Eye (tissue), 1 donor: ENCODE results near the gene NAV2.

Experiments used
- DNase-seq: peaks from one replicate; pipeline ENCODE4 v3.0.0-alpha.2; 2015

NAV2 gene

DNA sequence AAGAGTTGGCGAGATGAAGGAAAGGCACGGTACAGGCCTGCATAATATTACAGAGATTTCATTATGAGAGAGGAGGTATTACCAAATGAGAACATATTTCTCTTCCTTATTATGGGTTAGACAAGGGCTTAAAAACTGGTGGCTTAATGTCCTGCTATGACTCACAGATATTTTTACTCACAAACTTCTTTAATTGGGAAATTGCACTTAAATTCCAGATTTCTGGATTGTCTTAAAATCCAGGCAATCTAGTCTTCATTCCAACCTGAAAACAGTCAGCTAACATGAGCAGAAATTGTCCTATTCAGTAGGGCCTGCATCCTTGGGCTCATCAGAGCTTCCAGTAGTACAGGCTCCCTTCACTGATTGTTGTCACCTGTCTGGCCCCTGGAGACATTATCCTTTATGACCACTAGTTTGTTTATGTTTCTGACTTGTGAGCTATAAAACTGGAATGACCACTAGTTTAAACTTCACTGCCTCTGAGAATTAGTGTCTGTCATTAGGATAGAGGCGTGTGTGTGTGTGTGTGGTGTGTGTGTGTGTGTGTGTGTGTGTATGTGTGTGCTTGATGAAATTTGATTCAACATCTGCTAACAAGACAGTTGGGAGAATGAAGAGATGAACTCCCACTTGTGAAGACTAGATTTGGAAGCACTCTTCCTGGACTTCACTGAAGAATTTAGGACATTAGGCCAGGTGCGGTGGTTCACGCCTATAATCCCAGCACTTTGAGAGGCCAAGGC, 422.5 kb downstream of the NAV2 start:
- no peak for DNase-seq

DNA sequence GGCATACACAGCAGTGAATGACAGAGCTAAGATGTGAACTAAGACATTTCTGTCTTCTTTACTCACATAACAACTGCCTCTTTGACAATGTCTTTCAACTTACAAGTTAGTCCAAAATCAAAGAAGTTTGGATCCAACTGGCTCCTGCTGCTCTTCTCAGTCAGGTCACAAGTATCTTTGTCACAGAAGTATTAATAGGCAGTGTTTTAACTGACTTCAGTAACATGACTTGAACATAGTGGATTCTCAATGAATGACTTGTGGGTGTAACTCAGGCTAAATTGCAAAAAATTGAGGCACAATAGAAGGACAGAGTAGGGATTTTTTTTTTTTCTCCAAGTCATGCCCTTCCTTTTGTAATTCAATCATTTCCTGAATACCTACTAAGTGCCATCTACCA, 425.0 kb downstream of the NAV2 start:
- no peak for DNase-seq

DNA sequence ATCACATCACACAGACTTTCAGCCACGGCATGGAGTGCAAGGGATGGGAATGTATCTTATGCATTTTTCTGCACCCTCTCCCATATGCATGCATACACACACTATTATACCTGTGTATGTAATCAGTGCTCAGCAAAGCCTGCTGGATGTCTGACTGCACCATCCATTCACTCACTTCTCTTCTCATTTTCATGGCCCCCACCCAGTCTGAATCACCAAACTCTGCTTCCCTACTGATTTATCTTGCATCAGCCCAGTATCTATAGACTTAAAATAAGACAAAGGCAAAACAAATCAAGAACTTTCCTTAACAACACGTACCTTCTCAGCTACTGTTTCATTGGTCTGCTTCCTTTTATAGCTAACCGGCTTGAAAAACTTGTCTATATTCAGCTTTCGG, 426.1 kb downstream of the NAV2 start:
- DNase-seq: no peak

DNA sequence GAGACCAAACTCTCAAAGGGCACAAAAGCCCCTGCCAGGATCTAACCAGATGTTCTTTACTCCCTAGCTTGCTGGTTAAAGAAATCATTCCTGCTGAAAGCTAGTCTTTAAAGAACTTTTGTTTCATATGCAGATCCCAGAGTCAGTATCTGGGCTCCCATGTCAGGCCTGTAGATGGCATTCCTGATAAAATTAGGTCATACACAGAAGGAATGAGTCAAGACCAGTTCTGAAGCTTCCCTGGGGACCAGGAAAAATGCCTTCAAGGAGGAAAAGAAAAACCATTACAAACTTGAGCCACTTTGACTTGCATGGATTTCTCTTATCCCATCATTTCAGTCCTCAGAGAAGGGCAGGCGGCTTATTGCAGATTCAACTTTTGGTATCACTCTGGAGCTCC, 441.7 kb downstream of the NAV2 start:
- no peak for DNase-seq

DNA sequence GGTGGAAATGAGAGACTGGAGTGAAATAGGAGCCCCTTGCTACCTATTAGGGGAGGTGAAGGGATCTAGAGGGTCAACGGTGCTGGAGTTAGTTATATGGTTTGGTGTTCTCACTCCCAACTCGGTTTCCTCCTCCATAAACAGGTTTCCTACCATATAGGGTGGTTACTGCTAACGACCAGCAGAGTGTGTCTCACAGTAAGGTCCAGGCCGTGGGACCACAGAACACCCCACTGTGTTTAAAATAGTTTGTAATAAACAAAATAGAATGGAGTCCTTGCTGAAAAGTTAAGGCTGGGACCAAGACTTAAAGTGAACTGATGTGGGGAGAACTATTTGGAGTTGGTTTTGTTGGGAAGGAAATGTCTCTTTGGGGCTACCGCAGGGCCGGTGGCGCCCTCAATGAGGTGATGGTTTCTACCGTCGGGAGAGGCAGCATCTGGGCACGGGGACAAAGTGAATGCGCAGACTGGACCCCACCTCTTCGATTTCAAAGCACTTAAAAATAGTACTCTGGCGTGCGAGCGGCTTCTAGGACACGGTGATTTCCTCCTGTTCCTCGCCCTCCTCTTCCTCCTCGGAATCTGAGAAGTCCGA, 443.1 kb downstream of the NAV2 start:
- DNase-seq: no peak

DNA sequence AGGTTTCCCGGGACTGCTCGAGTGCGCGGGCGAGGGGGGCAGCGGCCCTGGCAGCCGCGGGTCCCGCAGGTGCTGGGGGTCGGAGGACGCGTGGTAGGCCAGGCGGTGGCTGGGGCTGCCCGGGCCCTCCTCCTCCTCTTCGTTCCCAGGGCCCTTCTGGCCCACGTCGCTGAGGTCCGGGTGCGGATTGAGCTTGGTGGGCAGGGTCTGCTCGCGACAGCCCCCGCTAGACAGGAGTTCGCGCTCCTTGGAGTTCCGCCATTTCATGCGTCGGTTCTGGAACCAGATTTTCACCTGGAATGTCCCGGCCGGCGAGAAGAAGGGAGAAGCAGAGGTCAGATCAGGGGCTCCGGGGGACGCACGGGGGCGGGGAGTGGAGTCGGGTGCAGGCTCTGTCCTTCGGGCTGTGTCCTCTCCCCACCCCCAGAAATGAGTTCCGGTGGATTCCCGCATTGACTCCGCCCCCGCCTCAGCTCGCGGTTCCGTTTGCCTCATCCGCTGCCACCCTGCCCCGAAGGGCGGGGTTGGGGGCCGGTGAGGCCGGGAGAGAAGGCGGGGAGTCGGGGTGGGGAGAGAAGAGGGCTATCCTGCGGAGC, 443.7 kb downstream of the NAV2 start:
- peak; percentile 21 for DNase-seq

DNA sequence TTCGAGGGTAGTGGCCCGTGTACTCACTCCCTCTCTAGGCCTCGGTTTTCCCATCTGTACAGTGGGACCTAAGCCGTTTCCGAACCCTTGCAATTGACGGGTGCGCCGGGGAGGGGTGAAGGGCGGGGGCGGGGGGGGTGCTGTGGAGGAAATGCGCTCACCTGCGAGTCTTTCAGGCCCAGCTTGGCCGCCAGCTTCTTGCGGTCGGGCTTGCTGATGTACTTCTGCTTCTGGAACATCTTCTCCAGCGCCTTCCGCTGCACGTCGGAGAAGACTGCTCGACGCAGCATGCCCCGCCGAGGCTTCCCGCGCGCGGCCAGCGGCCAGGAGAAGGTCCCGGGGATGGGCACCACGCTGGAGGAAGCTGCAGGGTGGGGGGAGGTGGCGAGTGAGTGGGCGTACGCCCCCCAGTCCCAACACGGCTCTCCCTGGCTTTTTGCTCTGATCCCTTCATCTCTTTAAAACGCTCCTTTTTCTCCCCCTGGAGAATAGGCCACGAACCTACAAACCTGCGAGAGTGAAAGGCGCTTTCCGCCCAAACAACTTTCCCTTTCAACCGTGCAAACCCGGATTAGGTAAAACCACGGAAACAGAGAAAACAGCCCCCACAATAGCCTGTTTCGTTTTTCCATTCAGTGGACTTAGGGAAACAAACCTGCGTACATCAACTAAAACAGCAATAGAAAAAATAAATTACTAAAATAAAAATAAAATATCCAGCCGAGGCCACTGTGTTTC, 444.4 kb downstream of the NAV2 start:
- peak; percentile 22 for DNase-seq

DNA sequence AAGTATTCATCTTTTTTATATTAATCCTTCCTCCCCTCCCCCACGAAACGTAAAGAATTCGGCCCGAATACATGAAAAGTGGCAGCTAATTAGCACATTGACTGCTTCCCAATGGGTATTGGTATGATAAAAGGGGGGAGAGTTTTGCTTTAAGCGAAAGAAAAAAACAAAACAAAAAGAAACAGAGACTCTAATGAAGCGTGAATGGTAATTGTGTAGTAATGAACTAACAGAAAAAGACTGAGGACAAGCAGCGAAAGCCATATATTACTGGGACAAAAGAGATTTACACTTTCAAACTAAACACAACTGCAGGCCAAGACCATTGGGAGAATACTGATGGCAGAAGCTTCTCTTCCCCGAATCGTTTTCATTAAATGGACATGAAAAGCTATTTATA, 445.1 kb downstream of the NAV2 start:
- DNase-seq: peak; percentile 31

DNA sequence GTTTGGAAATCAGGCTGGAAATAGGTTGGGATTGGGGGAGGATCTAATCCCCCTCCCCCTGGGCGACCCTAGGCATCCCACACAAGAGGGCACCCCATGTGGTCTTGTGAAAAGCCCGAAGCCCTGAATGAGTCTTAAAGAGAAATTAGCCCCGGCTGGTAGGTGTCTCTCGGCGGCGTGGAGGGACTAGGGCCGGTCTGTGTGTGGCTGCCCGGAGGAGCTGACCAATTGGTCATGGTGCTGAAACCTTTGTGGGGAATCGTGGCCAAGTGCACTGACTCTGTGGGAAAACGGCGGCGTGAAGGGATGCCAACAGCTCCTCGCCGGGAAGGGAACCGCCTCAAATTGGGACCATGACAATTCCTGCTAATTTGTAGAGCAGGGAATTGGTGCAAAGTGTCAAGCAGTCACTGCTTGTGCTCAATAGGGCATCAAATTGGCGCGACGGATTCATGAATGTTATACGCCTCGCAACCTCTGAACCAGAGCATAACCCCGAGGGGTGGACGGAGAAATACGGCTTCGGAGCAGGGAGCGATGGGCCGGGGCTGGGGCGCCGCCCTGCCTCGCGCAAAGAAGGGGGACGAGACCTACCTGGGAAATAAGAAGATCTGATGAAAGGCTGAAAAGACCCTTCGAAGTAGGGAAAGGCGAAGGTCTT, 446.1 kb downstream of the NAV2 start:
- peak; percentile 93 for DNase-seq

DNA sequence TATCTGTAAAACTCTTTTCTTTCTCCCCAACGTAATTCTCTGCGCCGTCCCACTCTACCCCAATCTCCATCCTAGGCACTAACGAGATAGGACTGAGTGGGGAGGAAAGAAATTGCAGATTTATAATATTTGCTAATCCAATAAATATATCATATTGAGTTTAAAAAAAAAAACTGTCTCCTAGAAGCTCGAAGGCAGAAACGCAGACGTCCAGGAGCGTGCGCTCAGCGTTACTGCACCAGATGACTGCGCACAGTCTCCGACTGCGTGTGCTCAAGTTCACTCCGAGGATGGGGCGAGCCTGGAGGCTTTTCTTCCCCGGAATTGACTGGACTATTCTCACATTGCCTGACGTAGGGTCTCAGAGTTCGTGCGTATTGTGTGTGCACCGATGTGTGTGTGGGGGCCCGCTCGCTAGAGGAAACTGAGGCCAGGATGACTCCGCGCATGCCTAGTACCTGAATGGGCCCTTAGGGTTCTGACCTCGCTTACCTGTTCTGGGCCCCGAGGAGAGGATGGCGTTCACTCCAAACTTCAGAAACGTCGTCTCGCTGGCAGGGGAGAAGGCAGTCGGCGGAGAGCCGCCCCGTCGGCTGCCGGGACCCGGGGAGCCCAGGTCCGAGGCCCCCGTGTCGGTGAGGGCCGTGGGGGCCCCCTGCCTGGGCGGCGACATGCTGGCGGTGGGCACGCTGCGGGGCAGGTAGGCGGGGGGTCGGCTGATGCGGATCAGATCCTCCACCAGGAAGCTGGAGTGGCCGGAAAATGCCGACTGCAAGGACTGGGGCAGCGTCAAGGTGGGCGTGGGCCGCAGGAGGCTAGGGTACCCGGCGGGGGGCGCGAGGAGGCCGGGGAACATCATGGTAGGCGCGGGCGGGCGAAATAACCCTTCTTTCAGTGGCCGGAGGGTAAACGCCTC, 447.1 kb downstream of the NAV2 start:
- DNase-seq: peak; percentile 36

DNA sequence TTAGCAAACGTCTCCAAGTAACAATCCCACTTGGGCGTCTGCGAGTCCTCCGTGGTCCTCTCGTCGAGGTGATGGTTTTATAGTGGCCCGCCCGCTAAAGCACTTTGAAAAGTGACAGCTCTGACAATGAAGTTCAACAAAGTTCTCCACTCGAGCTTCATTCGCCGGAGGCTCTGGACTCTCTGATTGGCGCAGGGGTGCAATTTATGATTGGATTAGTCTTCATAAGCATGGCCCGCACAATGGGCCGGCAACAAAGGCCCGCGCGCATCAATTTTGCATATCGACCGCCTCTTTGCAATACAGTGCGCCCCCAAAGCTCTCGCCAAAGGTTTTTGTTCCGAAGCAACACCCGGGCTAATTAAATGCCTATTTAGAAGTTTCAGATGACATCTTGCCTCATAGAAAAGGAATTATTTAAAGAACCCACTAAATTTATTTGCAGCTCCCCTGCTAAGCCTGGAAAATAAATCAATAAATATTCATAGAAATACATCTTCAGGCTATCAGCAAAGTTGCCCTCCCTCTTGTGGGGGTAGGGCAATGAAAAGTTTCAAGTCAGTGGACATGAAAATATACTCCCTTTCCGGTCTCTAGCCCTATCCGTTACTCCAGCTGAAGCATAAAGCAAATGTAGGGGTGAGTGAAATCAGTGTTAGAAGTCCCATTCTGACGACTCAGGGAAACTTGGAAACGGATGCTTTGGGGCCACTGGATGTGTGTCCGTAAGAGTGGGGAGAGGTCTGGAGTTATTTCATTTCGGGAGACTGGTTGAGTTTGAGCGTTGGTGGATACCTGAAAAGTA, 448.0 kb downstream of the NAV2 start, which contains the start of gene DBX1:
TSS of gene DBX1 (minus strand) at position 51 of the 805 bp plus-strand sequence. CDS start 151 bp downstream, outside the sequence.
- DNase-seq: peak; percentile 26

DNA sequence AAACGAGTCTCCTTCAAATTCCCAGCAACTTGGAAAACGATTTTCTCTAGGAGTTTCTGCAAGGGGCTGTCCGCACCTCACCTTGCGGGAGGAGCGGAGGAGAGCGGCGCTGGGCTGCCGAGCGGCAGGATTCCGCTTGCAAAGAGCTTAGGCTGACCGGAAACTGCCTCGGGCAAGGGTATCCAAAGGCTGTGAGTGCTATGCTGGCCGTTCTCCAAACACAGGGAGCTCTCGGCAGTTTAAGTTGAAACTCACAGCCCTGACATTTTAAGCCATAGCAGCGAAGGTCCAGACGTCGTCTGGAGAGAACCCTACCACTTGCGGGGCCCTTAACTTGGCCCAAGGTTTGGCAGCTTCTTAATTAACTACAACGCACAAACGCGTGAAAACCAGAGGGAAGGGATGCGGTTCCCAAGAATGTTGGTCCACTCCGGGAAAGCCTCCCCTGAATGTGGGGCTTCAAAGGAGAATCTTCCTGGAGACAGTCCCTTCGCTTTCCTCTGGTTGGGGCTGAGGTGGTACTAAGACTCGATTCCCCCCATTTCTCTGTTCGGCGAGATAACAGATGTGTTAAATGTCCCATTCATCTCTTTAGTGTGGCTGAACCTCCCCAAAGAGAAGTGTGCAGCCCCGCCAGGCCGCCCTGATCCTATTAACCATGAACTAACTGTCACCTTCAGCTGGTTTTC, 448.7 kb downstream of the NAV2 start:
- DNase-seq: peak; percentile 61

DNA sequence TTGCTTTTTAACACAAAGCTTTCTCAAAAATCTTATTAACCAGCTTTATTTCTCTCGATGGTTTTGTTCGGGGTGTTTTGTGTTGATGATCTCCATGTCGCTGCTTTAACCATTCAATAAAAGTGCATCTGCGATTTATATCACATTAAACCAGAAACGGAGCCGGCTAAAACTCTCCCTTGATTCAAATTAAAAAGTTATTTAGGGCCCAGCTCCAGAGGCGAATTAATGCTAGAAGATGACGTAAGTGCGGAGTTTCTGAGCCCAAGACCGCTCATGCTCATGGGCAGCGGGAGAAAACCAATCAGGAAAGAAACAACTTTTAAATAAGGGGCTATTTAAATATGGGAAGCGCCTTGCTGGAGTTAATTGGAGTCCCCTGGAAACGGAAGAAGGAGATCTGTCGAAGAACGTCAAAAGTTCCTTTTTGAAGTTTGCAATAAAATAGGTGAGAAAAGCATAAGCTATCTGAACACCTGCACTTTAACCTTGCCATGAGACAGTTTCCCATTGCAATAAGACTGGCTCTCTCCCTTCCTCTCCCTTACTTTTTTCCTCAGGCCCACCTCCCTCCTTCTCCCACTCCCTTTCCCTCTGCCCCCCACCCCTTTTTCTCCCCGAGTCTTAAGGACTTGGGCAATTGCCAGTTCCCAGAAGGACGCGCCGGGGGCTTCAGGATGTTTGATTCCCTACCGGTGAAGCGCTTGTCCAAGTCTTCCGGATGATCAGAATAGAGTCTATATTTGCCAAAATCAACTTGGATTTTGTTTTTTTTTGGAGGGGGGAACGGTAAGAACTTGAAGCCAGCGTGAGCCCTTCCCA, 449.5 kb downstream of the NAV2 start:
- DNase-seq: peak; percentile 61

DNA sequence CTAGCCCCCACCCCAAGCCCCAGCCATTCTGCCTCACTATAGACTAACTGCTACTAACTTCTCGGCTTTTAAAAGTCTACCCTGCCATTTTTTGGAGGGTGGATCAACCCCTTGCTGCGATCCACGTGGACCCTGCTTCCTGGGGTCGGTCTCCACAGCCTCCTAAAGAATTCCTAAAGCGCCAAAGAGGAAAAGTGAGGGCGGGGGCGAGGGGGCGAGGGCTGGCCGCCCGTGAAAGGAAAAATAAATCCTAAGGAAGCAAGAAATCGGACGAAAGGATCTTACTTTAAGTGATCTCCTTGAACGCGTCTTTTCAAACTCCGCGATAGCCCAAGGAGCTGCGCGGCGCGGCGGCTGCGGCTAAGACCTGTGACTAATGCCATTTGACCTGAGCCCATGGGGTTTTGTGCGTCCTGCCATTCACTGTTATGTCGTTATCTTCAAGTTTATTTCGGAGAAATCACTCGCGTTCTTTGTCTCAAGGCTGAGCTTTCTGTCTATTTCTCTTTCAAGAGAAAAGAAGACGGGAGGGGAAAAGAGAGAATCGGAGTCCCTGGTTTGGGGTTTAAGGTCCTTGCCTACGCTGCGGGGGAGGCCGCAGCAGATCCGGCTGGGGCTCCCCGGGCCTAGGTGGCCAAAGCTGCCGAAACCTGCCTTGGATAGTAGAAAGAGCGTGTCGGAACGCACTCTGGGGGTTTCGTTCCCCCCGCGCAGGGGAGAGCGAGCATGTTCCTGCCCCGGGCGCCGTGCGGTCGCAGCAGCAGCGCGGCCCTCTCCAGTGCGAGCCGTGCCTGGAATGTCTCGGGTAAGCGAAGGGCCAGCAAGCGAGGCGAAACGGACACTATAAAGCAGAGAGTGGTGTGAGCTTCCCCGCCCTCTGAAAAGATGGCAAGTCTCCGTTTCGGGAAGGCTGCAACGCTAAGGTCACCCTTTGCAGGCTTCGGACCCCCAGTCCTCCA, 450.5 kb downstream of the NAV2 start:
- peak; percentile 77 for DNase-seq

DNA sequence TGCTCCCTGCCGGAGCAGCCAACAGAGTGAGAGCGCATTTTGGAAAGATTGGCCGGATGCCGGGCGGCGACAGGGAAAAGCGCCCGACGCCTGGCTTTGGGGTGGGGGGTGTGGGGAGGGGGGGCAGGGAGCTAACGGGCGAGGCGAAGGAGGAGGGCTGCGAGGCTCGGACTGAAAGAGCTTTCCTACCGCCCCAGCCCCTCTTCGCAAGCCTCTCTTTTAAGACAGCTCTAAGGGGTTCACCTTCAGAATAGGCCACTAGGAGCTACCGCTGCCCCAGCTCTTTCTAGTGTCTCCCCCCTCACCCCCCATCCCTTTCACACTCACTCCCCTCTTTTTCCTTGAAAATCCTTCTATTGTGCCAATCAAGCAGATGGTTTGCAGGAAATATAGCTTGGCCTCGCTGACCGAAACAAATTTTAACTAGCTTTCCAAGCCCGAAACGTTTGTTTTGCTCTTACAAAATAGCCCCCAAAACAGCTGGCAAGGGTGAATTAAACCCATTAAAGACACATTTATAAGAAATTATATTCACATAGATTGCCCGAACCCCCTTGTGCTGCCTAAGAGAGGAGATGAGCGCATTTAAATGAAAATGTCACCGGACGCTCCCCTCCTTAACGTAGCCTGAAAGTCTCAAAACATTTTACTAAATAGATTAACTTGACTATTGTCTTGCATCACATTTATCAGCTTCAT, 451.3 kb downstream of the NAV2 start:
- DNase-seq: peak; percentile 43
